Heart right ventricle (tissue), 16 donors: ENCODE measurements around the gene SLC12A6. TPM values are rescaled to one million over a fixed set of nuclear protein-coding genes. Genes with fewer than 3 reads are reported as not detected.

Experiments
- ATAC-seq, 8 donors: fragments of 200-7000 bp; cut with Tn5 transposase; one replicate each; pipeline ENCODE4 v1.9.1; 2020; ENCODE audit warnings: mild to moderate bottlenecking in 8 of 8, moderate library complexity in 8 of 8, moderate number of reproducible peaks in 1 of 8
- DNase-seq, 2 donors: peaks; one replicate each; pipeline ENCODE4 v3.0.0-alpha.2; 2020
- H3K27ac ChIP-seq, 10 donors: fragments of 200-600 bp; sonication (generic) in 2 of 10; one replicate each; pipeline versions ENCODE4 v1.5.0 to v1.8.0; 2020 to 2022; ENCODE audit warnings: mild to moderate bottlenecking in 3 of 10
- H3K27me3 ChIP-seq, 7 donors: fragments of 200-600 bp; one replicate each; pipeline ENCODE4 v1.8.0; 2021 to 2022; ENCODE audit warnings: mild to moderate bottlenecking in 2 of 7
- H3K36me3 ChIP-seq, 9 donors: fragments of 200-600 bp; sonication (generic) in 1 of 9; one replicate each; pipeline versions ENCODE4 v1.5.0 to v1.8.0; 2020 to 2022; ENCODE audit warnings: mild to moderate bottlenecking in 2 of 9
- H3K4me1 ChIP-seq, 9 donors: fragments of 200-600 bp; sonication (generic) in 1 of 9; one replicate each; pipeline versions ENCODE4 v1.5.0 to v1.8.0; 2020 to 2022; ENCODE audit warnings: mild to moderate bottlenecking in 4 of 9
- H3K4me3 ChIP-seq, 10 donors: fragments of 200-600 bp; sonication (generic) in 2 of 10; one replicate each; pipeline versions ENCODE4 v1.5.0 to v1.8.0; 2020 to 2022; ENCODE audit warnings: mild to moderate bottlenecking in 7 of 10, moderate library complexity in 2 of 10
- H3K9me3 ChIP-seq, 11 donors: fragments of 200-600 bp in 10 of 11; sonication (generic) in 2 of 11; one replicate each; pipeline versions ENCODE4 v1.5.0 to v1.8.0; 2013 to 2022; ENCODE audit warnings: mild to moderate bottlenecking in 2 of 11, control low read depth in 1 of 11, moderate library complexity in 1 of 11
- CTCF ChIP-seq, 9 donors: fragments of 200-600 bp; sonication (generic) in 2 of 9; IDR thresholded peaks; one replicate each; pipeline versions ENCODE4 v1.5.0 to v1.8.0; 2021 to 2022; ENCODE audit warnings: antibody characterized with exemption in 9 of 9, mild to moderate bottlenecking in 5 of 9, moderate library complexity in 1 of 9
- WGBS, 2 donors: extraction: QIAGEN DNeasy Blood & Tissue Kit; methylation state at CpG; one replicate each; pipeline ENCODE4 v1.1.7; 2013; ENCODE audit warnings: inconsistent platforms in 1 of 2; 5-methylcytosine and 5-hydroxymethylcytosine counted together
- intact Hi-C, 10 donors: fragments of 100-400 bp; cut with DNase I; formaldehyde crosslinking; loops; one replicate each; pipeline versions ENCODE4 v1.11.1 to v1.14.2; 2022
- polyA plus RNA-seq, 2 donors: library from polyadenylated mRNA; stranded (reverse); fragments of 200-250 nt; gene quantifications; one replicate each; pipeline ENCODE4 v1.2.3, GENCODE V29; 2013
- total RNA-seq, 10 donors: library from RNA; stranded (reverse); fragmentation: NEBNext Ultra II Directional in 3 of 10; extraction: Animal tissue kit (Norgen Biotek cat#: 25700) in 3 of 10; gene quantifications; one replicate each; pipeline versions ENCODE4 v1.2.1 to v1.2.4, GENCODE V29; 2021 to 2023
- donor health status: Arrhythmogenic right ventricular cardiomyopathy.
- donor health status: ischemic (EF 13 %, LVEDD 7.1; RV severe dilation, severe dysfunction).
- donor health status: healthy with polysubstance abuse.
- donor health status: DM: no; HTN: yes; CAD: no.
- donor health status: DM: no; HTN: no; CAD: no.
- donor health status: ischemic (EF 25% LVEDD 6.9; RV normal size, moderate dysfunction).
- donor health status: ischemic (EF 25% LVEDD 5.7; RV mildly dilated, moderate dysfunction).
- donor health status: healthy.
- donor health status: DM: yes; HTN: yes; CAD: no.
- donor health status: Ischemic cardiomyopathy.
- donor health status: ischemic (EF 35%, LVEDD 5.7; RV mildly dilated, moderate dysfunction).
- donor health status: nonischemic (EF 11% LVEDD 7.7; RV severe dilation, severe dysfunction).
- donor health status: DM: yes; HTN: yes; CAD: no.
- donor health status: PGD.
- donor health status: ischemic (EF 29% LVEDD 5.4; RV normal size, mild dysfunction).
- donor health status: nonischemic (EF 23%, LVEDD 6.1; RV moderate dilation, normal function).

The SLC12A6 gene
- total and polyA plus RNA-seq, 12 donors = 3.4 to 33.6 (median 24.3) TPM

GRCh38 chr15:34311563-34311962 is 26.0 kb downstream of the SLC12A6 start:
- peaks cover 0 to 11% (median 4%) of the 10 kb centered on the region in 9 donors for H3K4me1 ChIP-seq
- TF ChIP-seq CTCF (IDR thresholded peaks at IDR 0.05) = no peak
- 85 to 92% methylated on average over 1 of the region's 1 CpG for WGBS, 2 donors
- DNase-seq (no peak), ATAC-seq (no peak)
- no peak overlapping the region for H3K4me3 ChIP-seq
- H3K9me3 ChIP-seq = no peaks in the 10 kb centered on the region
- H3K36me3 ChIP-seq = peaks cover 0 to 30% (median 0%) of the 10 kb centered on the region in 9 donors
- intact Hi-C loops = no loop called here
- no peaks in the 10 kb centered on the region for H3K27me3 ChIP-seq
- no peak overlapping the region for H3K27ac ChIP-seq

- no peak for ATAC-seq
- peaks cover 0 to 5% (median 0%) of the 10 kb centered on the region in 9 donors for H3K36me3 ChIP-seq
- H3K27ac ChIP-seq = no peak overlapping the region
- H3K4me1 ChIP-seq = peaks cover 0 to 4% (median 0%) of the 10 kb centered on the region in 9 donors
- DNase-seq = no peak
- intact Hi-C loops = no loop called here
- H3K4me3 ChIP-seq = no peak overlapping the region
- no peaks in the 10 kb centered on the region for H3K27me3 ChIP-seq
- TF ChIP-seq CTCF (IDR thresholded peaks at IDR 0.05) = no peak
- H3K9me3 ChIP-seq = peaks cover 0 to 4% (median 0%) of the 10 kb centered on the region in 11 donors
Measured at GRCh38 chr15:34304613-34305012, 33.0 kb downstream of the SLC12A6 start.

GRCh38 chr15:34301058-34301457 is 36.5 kb downstream of the SLC12A6 start:
- no peak for TF ChIP-seq CTCF (IDR thresholded peaks at IDR 0.05)
- H3K27ac ChIP-seq = no peak overlapping the region
- no peaks in the 10 kb centered on the region for H3K36me3 ChIP-seq
- peaks cover 0 to 29% (median 19%) of the 10 kb centered on the region in 9 donors for H3K4me1 ChIP-seq
- intact Hi-C loops = no loop called here
- WGBS, 2 donors = 78 to 97% methylated on average over 3 of the region's 3 CpGs
- no peaks in the 10 kb centered on the region for H3K27me3 ChIP-seq
- no peak overlapping the region for H3K4me3 ChIP-seq
- peaks cover 0 to 4% (median 0%) of the 10 kb centered on the region in 11 donors for H3K9me3 ChIP-seq
- ATAC-seq (no peak), DNase-seq (no peak)

GRCh38 chr15:34297059-34297458 is 40.5 kb downstream of the SLC12A6 start:
- intact Hi-C loops = no loop called here
- Histone ChIP-seq H3K36me3 (peaks cover 0 to 5% (median 0%) of the 10 kb centered on the region in 9 donors), H3K4me1 (peaks cover 0 to 36% (median 19%) of the 10 kb centered on the region in 9 donors), H3K4me3 (peak overlapping the region in 1 of 10 donors; percentile 11), H3K27ac (peak overlapping the region in 9 of 10 donors; percentile 21 to 76 (median 61)), H3K9me3 (no peaks in the 10 kb centered on the region), H3K27me3 (no peaks in the 10 kb centered on the region)
- TF ChIP-seq CTCF (IDR thresholded peaks at IDR 0.05) = no peak
- 4 to 8% methylated on average over 1 of the region's 1 CpG for WGBS, 2 donors
- peak in 4 of 8 donors; percentile 56 to 87 (median 66) for ATAC-seq
- no peak for DNase-seq
